Rectal smooth muscle tissue (tissue), 1 donor: ENCODE measurements around the gene KIAA1958.

Experiments used
- H3K27ac ChIP-seq: one replicate; pipeline ENCODE4 v1.7.0; 2013; ENCODE audit warnings: low read depth, low read length, inconsistent platforms
- H3K27me3 ChIP-seq: one replicate; pipeline ENCODE4 v1.7.0; 2013; ENCODE audit warnings: low read length; ENCODE audit not compliant: control insufficient read depth, insufficient read depth
- H3K36me3 ChIP-seq: one replicate; pipeline ENCODE4 v1.7.0; 2013; ENCODE audit warnings: low read length; ENCODE audit not compliant: control insufficient read depth, insufficient read depth
- H3K4me1 ChIP-seq: one replicate; pipeline ENCODE4 v1.7.0; 2013; ENCODE audit warnings: low read length; ENCODE audit not compliant: control insufficient read depth, insufficient read depth
- H3K4me3 ChIP-seq: one replicate; pipeline ENCODE4 v1.7.0; 2013; ENCODE audit warnings: low read length
- H3K9ac ChIP-seq: one replicate; pipeline ENCODE4 v1.7.0; 2013; ENCODE audit warnings: low read length

KIAA1958 gene

DNA sequence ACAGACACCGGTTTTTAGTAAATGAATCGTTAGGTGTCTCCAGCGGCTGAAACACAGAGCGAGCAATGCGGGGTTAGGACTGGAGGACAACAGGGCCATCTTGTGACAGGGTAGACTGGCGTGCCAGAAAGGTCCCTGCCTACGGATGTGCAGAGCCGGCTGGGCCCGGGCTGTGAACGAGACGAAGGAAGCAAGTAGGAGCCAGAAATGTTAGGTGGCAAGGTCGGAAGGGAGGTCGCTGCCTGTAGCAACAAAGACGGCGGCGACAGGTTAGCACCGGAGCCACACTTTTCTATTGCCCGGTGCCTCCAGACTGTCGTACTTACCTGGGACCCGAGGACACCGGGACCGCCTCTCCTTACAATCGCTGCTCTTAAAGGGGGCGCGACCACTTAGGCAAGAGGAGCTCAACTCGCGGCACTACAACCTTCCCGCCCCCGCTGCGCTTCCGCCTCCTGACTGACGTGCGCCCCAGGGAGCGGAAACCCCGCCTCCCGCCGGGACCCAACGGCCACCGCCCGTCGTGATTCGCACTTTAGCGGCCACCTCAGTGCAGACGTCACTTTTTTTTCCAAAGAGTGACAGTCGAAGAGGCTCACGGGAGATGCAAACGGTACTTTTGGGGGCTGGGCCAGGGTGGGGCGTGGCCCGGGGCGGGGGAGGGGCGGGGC is 231.2 kb downstream of the KIAA1958 start, which contains the start of gene INIP:
Gene INIP, minus strand, starts transcription at position 457 of the 671 bp plus-strand sequence. CDS start 1,632 bp downstream, outside the sequence.
- Histone ChIP-seq H3K27me3 (no peaks in the 10 kb centered on the region), H3K4me1 (peaks cover 4% of the 10 kb centered on the region), H3K36me3 (no peaks in the 10 kb centered on the region), H3K9ac (peak within 1 kb of the TSS; percentile 89), H3K27ac (peak within 1 kb of the TSS; percentile 90), H3K4me3 (peak within 1 kb of the TSS; percentile 98)
